HepG2 (cell line): ENCODE data around the gene NABP1. TPM values are rescaled to one million over a fixed set of nuclear protein-coding genes. Genes with fewer than 3 reads are reported as not detected.
A peak's percentile ranks its signal among the peaks of the same experiment; 100 is the strongest.

Experiments used
- ATAC-seq: fragments of 200-7000 bp; cut with Tn5 transposase; 3 replicates; pipeline ENCODE4 v1.9.1; 2020; ENCODE audit warnings: mild to moderate bottlenecking, moderate library complexity
- BruUV-seq: library from RNA; stranded (reverse); fragments of 400-500 nt; replicated peaks from 2 replicates; lab custom pipeline; 2021; lab: Mats Ljungman, UMichigan
- CTCF ChIA-PET: fragments of 300-600 bp; formaldehyde crosslinking; extraction: SDS; loops from one replicate; lab custom pipeline; 2021; ENCODE audit warnings: low total read pairs, inconsistent platforms, low intra/inter-chr PET ratio; lab: Yijun Ruan, JAX
- POLR2A ChIA-PET: fragments of 350-600 bp; sonication (Branson Sonifier 250); formaldehyde crosslinking; loops from one replicate; lab custom pipeline; 2020; ENCODE audit warnings: antibody characterized with exemption, inconsistent platforms; lab: Yijun Ruan, JAX
- DNase-seq: peaks from one replicate; pipeline ENCODE4 v3.0.0-alpha.2; 2015; ENCODE audit warnings: low spot score
- FAIRE-seq: peaks from 3 replicates; lab custom pipeline; 2011; peaks lifted over from hg19 to GRCh38; lab: Jason Lieb, UNC
- H2AFZ ChIP-seq: one replicate; pipeline ENCODE4 v1.6.1; 2011; ENCODE audit warnings: low read length, inconsistent platforms
- H3K27ac ChIP-seq: fragments of 300-600 bp; 3 replicates; pipeline ENCODE4 v1.8.0; 2011; ENCODE audit warnings: mixed run types, mild to moderate bottlenecking, mixed read lengths, low read length, inconsistent platforms; ENCODE audit not compliant: insufficient read depth; ENCODE audit errors: extremely low read length
- H3K27me3 ChIP-seq, 2 experiments: fragments of 200-600 bp in 1 of 2; 2 replicates in 1 of 2; 3 replicates in 1 of 2; pipeline versions ENCODE4 v1.6.0 to v1.8.0; 2011; ENCODE audit warnings: low read length in 2 of 2, mild to moderate bottlenecking in 2 of 2, moderate library complexity in 2 of 2, inconsistent platforms in 1 of 2; ENCODE audit not compliant: insufficient read depth in 2 of 2, control insufficient read depth in 1 of 2
- H3K36me3 ChIP-seq, 2 experiments: fragments of 200-600 bp in 1 of 2; replicated peaks in 1 of 2; 2 replicates in 1 of 2; 3 replicates in 1 of 2; pipeline versions ENCODE4 v1.5.1 to v1.8.0; 2011; ENCODE audit warnings: low read length in 2 of 2, inconsistent platforms in 1 of 2; ENCODE audit not compliant: insufficient read depth in 2 of 2, control insufficient read depth in 1 of 2
- H3K4me1 ChIP-seq: 2 replicates; pipeline ENCODE4 v1.5.1; 2012; ENCODE audit warnings: low read length, inconsistent platforms; ENCODE audit not compliant: insufficient read depth
- H3K4me2 ChIP-seq: 2 replicates; pipeline ENCODE4 v1.6.0; 2011; ENCODE audit warnings: low read depth, low read length, inconsistent platforms
- H3K4me3 ChIP-seq, 3 experiments: fragments of 200-600 bp in 1 of 3; sonication (generic), shearing (Covaris generic) in 1 of 3; replicated peaks in 1 of 3; 2 replicates each; pipeline ENCODE4 v1.5.1; 2011 to 2016; ENCODE audit warnings: low read length in 3 of 3, inconsistent platforms in 2 of 3, low read depth in 2 of 3, mild to moderate bottlenecking in 2 of 3, control low read depth in 1 of 3, mixed read lengths in 1 of 3; ENCODE audit not compliant: insufficient read depth in 1 of 3
- H3K79me2 ChIP-seq: one replicate; pipeline ENCODE4 v1.6.1; 2011; ENCODE audit warnings: low read length, inconsistent platforms; ENCODE audit not compliant: insufficient read depth
- H3K9ac ChIP-seq: 2 replicates; pipeline ENCODE4 v1.6.0; 2011; ENCODE audit warnings: mild to moderate bottlenecking, low read depth, low read length, inconsistent platforms; ENCODE audit not compliant: insufficient read depth
- H3K9me3 ChIP-seq: 2 replicates; pipeline ENCODE4 v1.5.1; 2012; ENCODE audit warnings: mild to moderate bottlenecking, low read length
- H4K20me1 ChIP-seq: 2 replicates; pipeline ENCODE4 v1.6.0; 2011; ENCODE audit warnings: inconsistent platforms, mild to moderate bottlenecking, low read length, moderate library complexity; ENCODE audit not compliant: insufficient read depth
- ATM ChIP-seq: fragments of 450-650 bp; IDR thresholded peaks from 2 replicates; pipeline ENCODE4 v1.7.1; 2017; ENCODE audit warnings: mild to moderate bottlenecking, borderline replicate concordance
- ELF3 ChIP-seq: IDR thresholded peaks from 2 replicates; pipeline ENCODE4 v1.6.1; 2016; ENCODE audit warnings: missing genetic modification reagents, missing compliant biosample characterization
- EP300 ChIP-seq, 3 experiments: sonication (generic) in 1 of 3; formaldehyde crosslinking in 1 of 3; IDR thresholded peaks; 2 replicates each; pipeline versions ENCODE4 v1.5.1 to v1.6.1; 2011 to 2020; ENCODE audit warnings: low read depth in 2 of 3, low read length in 2 of 3, borderline replicate concordance in 1 of 3, improper control_type of control experiment in 1 of 3, mild to moderate bottlenecking in 1 of 3, missing genetic modification reagents in 1 of 3, moderate library complexity in 1 of 3
- ETV6 ChIP-seq: sonication (generic); formaldehyde crosslinking; conservative IDR thresholded peaks from 2 replicates; pipeline ENCODE4 v1.4.0; 2020; ENCODE audit warnings: missing genetic modification reagents
- GATAD2A ChIP-seq: IDR thresholded peaks from 2 replicates; pipeline ENCODE4 v1.6.1; 2016
- HMG20A ChIP-seq: IDR thresholded peaks from 2 replicates; pipeline ENCODE4 v1.6.1; 2016; ENCODE audit warnings: borderline replicate concordance
- HNF4A ChIP-seq: sonication (generic); formaldehyde crosslinking; IDR thresholded peaks from 2 replicates; pipeline ENCODE4 v1.4.0; 2020; ENCODE audit warnings: missing genetic modification reagents
- MIER3 ChIP-seq: IDR thresholded peaks from 2 replicates; pipeline ENCODE4 v1.6.1; 2016; ENCODE audit warnings: missing compliant biosample characterization, borderline replicate concordance
- NKX3-1 ChIP-seq: sonication (generic); formaldehyde crosslinking; IDR thresholded peaks from 2 replicates; pipeline ENCODE4 v1.5.0; 2020; ENCODE audit warnings: missing genetic modification reagents
- NR1H2 ChIP-seq: sonication (generic); formaldehyde crosslinking; IDR thresholded peaks from 2 replicates; pipeline ENCODE4 v1.8.1; 2022; ENCODE audit warnings: low read depth, missing genetic modification reagents, borderline replicate concordance
- PCBP1 ChIP-seq: fragments of 200-400 bp; formaldehyde crosslinking; IDR thresholded peaks from 2 replicates; pipeline ENCODE4 v1.6.1; 2017; ENCODE audit warnings: mild to moderate bottlenecking, low read depth, low read length, borderline replicate concordance
- TCF7 ChIP-seq: sonication (generic); IDR thresholded peaks from 2 replicates; pipeline ENCODE4 v1.6.1; 2016; ENCODE audit warnings: antibody characterized with exemption, low read depth
- ZNF460 ChIP-seq: sonication (generic); formaldehyde crosslinking; IDR thresholded peaks from 2 replicates; pipeline ENCODE4 v1.5.1; 2020; ENCODE audit warnings: missing genetic modification reagents, mild to moderate bottlenecking, borderline replicate concordance
- ZNF614 ChIP-seq: IDR thresholded peaks from 2 replicates; pipeline ENCODE4 v1.6.1; 2018; ENCODE audit warnings: missing biosample characterization, missing genetic modification reagents, inconsistent platforms, borderline replicate concordance
- ZNF619 ChIP-seq: sonication (generic); formaldehyde crosslinking; IDR thresholded peaks from 2 replicates; pipeline ENCODE4 v1.4.0; 2020; ENCODE audit warnings: mild to moderate bottlenecking, missing genetic modification reagents
- ZNF644 ChIP-seq: IDR thresholded peaks from 2 replicates; pipeline ENCODE4 v1.6.1; 2016; ENCODE audit warnings: low read depth
- ZSCAN9 ChIP-seq: IDR thresholded peaks from 2 replicates; pipeline ENCODE4 v1.6.1; 2016; ENCODE audit warnings: borderline replicate concordance
- WGBS: methylation state at CpG from one replicate; pipeline ENCODE4 v1.1.6; 2017; ENCODE audit warnings: low lambda C conversion rate; 5-methylcytosine and 5-hydroxymethylcytosine counted together
- in situ Hi-C: cut with HindIII; loops from 2 replicates; pipeline ENCODE4 v1.10.0; 2017; ENCODE audit warnings: low pct_unique_long_range_greater_than_20kb; ENCODE audit not compliant: extremely low pct_ligation_motif_present
- intact Hi-C: fragments of 100-400 bp; cut with micrococcal nuclease; formaldehyde crosslinking; loops from one replicate; pipeline ENCODE4 v1.10.0; 2022; ENCODE audit not compliant: unreplicated experiment
- polyA plus RNA-seq, 8 experiments: library from polyadenylated mRNA; depleted of rRNA in 3 of 8; stranded (reverse) in 7 of 8; unstranded in 1 of 8; fragments of >200 nt; fragmentation: Illumina TruSeq in 4 of 8; extraction: Trizol in 4 of 8; gene quantifications; 2 replicates each; pipeline versions ENCODE4 v1.2.1 to v1.2.3, GENCODE V29; 2011 to 2016; ENCODE audit warnings: low read depth in 4 of 8, missing spikeins in 1 of 8, mixed read lengths in 1 of 8; ENCODE audit not compliant: insufficient read depth in 1 of 8
- total RNA-seq, 5 experiments: library from RNA; depleted of rRNA; stranded (reverse); fragments of >200 nt; fragmentation: Illumina TruSeq; extraction: Trizol; gene quantifications; 2 replicates each; pipeline ENCODE4 v1.2.3, GENCODE V29; 2016; ENCODE audit warnings: low read depth in 1 of 5
- TF ChIP-seq, protein P1 (sequence below), 2 experiments: fragments of 450-650 bp in 1 of 2; sonication (generic) in 1 of 2; formaldehyde crosslinking; IDR thresholded peaks; 2 replicates each; pipeline versions ENCODE4 v1.5.0 to v1.8.0; 2020 to 2022; ENCODE audit warnings: mild to moderate bottlenecking in 1 of 2, missing genetic modification reagents in 1 of 2
- TF ChIP-seq, protein P2 (sequence below): sonication (generic); formaldehyde crosslinking; IDR thresholded peaks from 2 replicates; pipeline ENCODE4 v1.5.0; 2020; ENCODE audit warnings: mild to moderate bottlenecking, missing genetic modification reagents

NABP1 gene
- total and polyA plus RNA-seq, 2 of the 13 experiments (the other 11 are each of a cell fraction or from before 2014, with no cell fraction given), result 14.9 to 19.8 TPM

DNA sequence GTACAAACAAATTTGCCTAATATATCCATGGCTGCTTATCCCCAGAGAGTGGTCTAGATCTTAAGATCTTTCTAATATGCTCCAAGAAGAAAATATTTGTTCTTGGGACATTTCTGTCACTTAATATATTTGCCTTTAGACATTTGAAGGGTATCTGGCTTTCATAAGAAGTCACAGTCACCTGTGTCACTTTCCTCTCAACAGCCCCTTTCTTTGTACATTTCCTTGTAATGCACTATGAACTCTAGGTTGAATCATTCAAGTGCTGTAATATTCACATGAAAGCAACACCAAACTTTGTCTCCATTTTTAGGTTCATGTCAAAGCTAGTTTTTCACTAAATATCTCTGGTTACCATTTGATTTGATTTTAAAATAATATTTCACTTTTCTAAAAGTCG is 41.4 kb upstream of the NABP1 start:
- Histone ChIP-seq H3K79me2 (no peaks in the 10 kb centered on the region), H2AFZ (no peak overlapping the region), H3K27ac (peak overlapping the region; percentile 75), H3K4me2 (peak overlapping the region; percentile 66), H3K4me1 (peaks cover 54% of the 10 kb centered on the region), H4K20me1 (no peaks in the 10 kb centered on the region), H3K36me3 (no peaks in the 10 kb centered on the region), H3K27me3 (no peaks in the 10 kb centered on the region), H3K4me3 (0 out of 6 replicates have a peak overlapping the region, but pooled peaks of 1 of the 3 experiments have one; percentile 2), H3K9me3 (no peaks in the 10 kb centered on the region), H3K9ac (no peak overlapping the region)
- ATAC-seq (no peak), FAIRE-seq (peak; percentile 49), DNase-seq (peak; percentile 67)
- 66% methylated on average over 1 of the region's 1 CpG for WGBS
- POLR2A ChIA-PET, result interaction anchor here (0.7 to 4.7 kb wide), 4 partner anchors 10 to 209 kb away, joined by 3 to 153 read pairs (median 11); partner anchors contain the start of gene NABP1
- intact Hi-C loops, result loop anchor here (2.0 to 5.0 kb wide), 4 partner anchors 14 to 231 kb away; no protein-coding TSS in a partner anchor
- TF ChIP-seq, protein P1, sequence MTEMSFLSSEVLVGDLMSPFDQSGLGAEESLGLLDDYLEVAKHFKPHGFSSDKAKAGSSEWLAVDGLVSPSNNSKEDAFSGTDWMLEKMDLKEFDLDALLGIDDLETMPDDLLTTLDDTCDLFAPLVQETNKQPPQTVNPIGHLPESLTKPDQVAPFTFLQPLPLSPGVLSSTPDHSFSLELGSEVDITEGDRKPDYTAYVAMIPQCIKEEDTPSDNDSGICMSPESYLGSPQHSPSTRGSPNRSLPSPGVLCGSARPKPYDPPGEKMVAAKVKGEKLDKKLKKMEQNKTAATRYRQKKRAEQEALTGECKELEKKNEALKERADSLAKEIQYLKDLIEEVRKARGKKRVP (CRISPR knock-in tag; IDR thresholded peaks at IDR 0.05), result 0 out of 4 replicates have a peak, but pooled peaks of 1 of the 2 experiments have one; percentile 5
- TF ChIP-seq PCBP1 (no peak), HMG20A (0 out of 2 replicates have a peak, but pooled peaks have one; percentile 4), EP300 (IDR thresholded peaks at IDR 0.05; ENCODE audit: low read depth in 2 of 2, low read length in 2 of 2) (peak in 1 of 2 experiments; percentile 56; a peak in 2 of 4 replicates), EP300 (CRISPR knock-in tag; IDR thresholded peaks at IDR 0.05; ENCODE audit: borderline replicate concordance) (no peak), MIER3 (CRISPR knock-in tag) (no peak), ETV6 (no peak), ZNF460 (CRISPR knock-in tag) (no peak), TCF7 (0 out of 2 replicates have a peak, but pooled peaks have one; percentile 22), HNF4A (CRISPR knock-in tag) (peak; percentile 40; the same call in 1 of the 2 replicates), ELF3 (peak; percentile 62), NR1H2 (no peak), ZSCAN9 (CRISPR knock-in tag) (0 out of 2 replicates have a peak, but pooled peaks have one; percentile 12), ATM (no peak), ZNF614 (CRISPR knock-in tag) (0 out of 2 replicates have a peak, but pooled peaks have one; percentile 5), GATAD2A (CRISPR knock-in tag) (0 out of 2 replicates have a peak, but pooled peaks have one; percentile 36), ZNF644 (peak; percentile 42; the same call in 1 of the 2 replicates), NKX3-1 (0 out of 2 replicates have a peak, but pooled peaks have one; percentile 0), ZNF619 (no peak)
- TF ChIP-seq, protein P2, sequence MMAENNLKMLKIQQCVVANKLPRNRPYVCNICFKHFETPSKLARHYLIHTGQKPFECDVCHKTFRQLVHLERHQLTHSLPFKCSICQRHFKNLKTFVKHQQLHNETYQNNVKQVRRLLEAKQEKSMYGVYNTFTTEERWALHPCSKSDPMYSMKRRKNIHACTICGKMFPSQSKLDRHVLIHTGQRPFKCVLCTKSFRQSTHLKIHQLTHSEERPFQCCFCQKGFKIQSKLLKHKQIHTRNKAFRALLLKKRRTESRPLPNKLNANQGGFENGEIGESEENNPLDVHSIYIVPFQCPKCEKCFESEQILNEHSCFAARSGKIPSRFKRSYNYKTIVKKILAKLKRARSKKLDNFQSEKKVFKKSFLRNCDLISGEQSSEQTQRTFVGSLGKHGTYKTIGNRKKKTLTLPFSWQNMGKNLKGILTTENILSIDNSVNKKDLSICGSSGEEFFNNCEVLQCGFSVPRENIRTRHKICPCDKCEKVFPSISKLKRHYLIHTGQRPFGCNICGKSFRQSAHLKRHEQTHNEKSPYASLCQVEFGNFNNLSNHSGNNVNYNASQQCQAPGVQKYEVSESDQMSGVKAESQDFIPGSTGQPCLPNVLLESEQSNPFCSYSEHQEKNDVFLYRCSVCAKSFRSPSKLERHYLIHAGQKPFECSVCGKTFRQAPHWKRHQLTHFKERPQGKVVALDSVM (CRISPR knock-in tag), result no peak
- CTCF ChIA-PET, result no interaction called here
- no TSS peak for BruUV-seq
- in situ Hi-C loops, result loop anchor here (5.0 kb wide), 1 partner anchor 41 kb away; the partner anchor contains the start of gene NABP1
